HG02970 (cell line): ENCODE data around the gene BUB3.

Experiments
- ATAC-seq: cut with Tn5 transposase; IDR thresholded peaks from one replicate; pipeline ENCODE4 v1.9.1; 2021; ENCODE audit warnings: mild to moderate bottlenecking, moderate library complexity, moderate number of reproducible peaks; ENCODE audit not compliant: unreplicated experiment, low FRiP score

Gene BUB3

GRCh38 chr10:123140164-123140982, 13.8 kb upstream of the BUB3 start:
- no peak for ATAC-seq

GRCh38 chr10:123140983-123141390, 13.2 kb upstream of the BUB3 start:
- no peak for ATAC-seq

- ATAC-seq = no peak
Measured at GRCh38 chr10:123141791-123142700, 12.2 kb upstream of the BUB3 start.

- ATAC-seq = no peak
Measured at GRCh38 chr10:123142701-123143161, 11.5 kb upstream of the BUB3 start.

- no peak for ATAC-seq
Measured at GRCh38 chr10:123143162-123143824, 10.9 kb upstream of the BUB3 start.

GRCh38 chr10:123143825-123144168, 10.4 kb upstream of the BUB3 start:
- no peak for ATAC-seq

- no peak for ATAC-seq
Measured at GRCh38 chr10:123144697-123145541, 9.3 kb upstream of the BUB3 start.

- ATAC-seq = no peak
Measured at GRCh38 chr10:123145542-123146012, 8.6 kb upstream of the BUB3 start.

GRCh38 chr10:123146013-123146893, 7.9 kb upstream of the BUB3 start:
- no peak for ATAC-seq

GRCh38 chr10:123146894-123147634, 7.1 kb upstream of the BUB3 start:
- no peak for ATAC-seq

GRCh38 chr10:123147635-123148413, 6.4 kb upstream of the BUB3 start, which contains the start of gene HMX2:
HMX2 (plus strand) TSS chr10:123148136; CDS start chr10:123148379, 243 bp downstream.
- ATAC-seq = no peak

GRCh38 chr10:123148414-123149161, 5.6 kb upstream of the BUB3 start:
- ATAC-seq = no peak

- no peak for ATAC-seq
Measured at GRCh38 chr10:123149162-123149567, 5.0 kb upstream of the BUB3 start.

- ATAC-seq = no peak
Measured at GRCh38 chr10:123149568-123150270, 4.5 kb upstream of the BUB3 start.

GRCh38 chr10:123150271-123150985, 3.8 kb upstream of the BUB3 start:
- no peak for ATAC-seq
